DND-41 (cell line): ENCODE data around the gene DNAJC17.

Source experiments
- ATAC-seq: fragments of 200-7000 bp; cut with Tn5 transposase; 3 replicates; pipeline ENCODE4 v1.9.1; 2021; ENCODE audit warnings: low read depth; ENCODE audit not compliant: insufficient read depth
- DNase-seq: peaks from one replicate; pipeline ENCODE4 v3.0.0-alpha.2; 2020
- H2AFZ ChIP-seq: 2 replicates; pipeline ENCODE4 v1.6.0; 2012; ENCODE audit warnings: low read depth, low read length
- H3K27ac ChIP-seq: 2 replicates; pipeline ENCODE4 v1.5.1; 2012; ENCODE audit warnings: low read length, inconsistent platforms
- H3K27me3 ChIP-seq: fragments of 200-600 bp; sonication (generic); 2 replicates; pipeline ENCODE4 v1.6.0; 2012; ENCODE audit warnings: low read length, mild to moderate bottlenecking, inconsistent platforms; ENCODE audit not compliant: insufficient read depth, poor library complexity
- H3K36me3 ChIP-seq: 2 replicates; pipeline ENCODE4 v1.5.1; 2012; ENCODE audit warnings: low read length, inconsistent platforms; ENCODE audit not compliant: insufficient read depth
- H3K4me1 ChIP-seq: 2 replicates; pipeline ENCODE4 v1.5.1; 2012; ENCODE audit warnings: mild to moderate bottlenecking, low read length; ENCODE audit not compliant: insufficient read depth
- H3K4me2 ChIP-seq: 2 replicates; pipeline ENCODE4 v1.6.0; 2012; ENCODE audit warnings: mild to moderate bottlenecking, moderate library complexity, low read length, inconsistent platforms; ENCODE audit not compliant: insufficient read depth
- H3K4me3 ChIP-seq, 2 experiments: fragments of 200-600 bp in 1 of 2; shearing (Covaris generic) in 1 of 2; 2 replicates each; pipeline ENCODE4 v1.5.1; 2012 to 2016; ENCODE audit warnings: inconsistent platforms in 2 of 2, low read length in 2 of 2, mild to moderate bottlenecking in 2 of 2, low read depth in 1 of 2, moderate library complexity in 1 of 2
- H3K79me2 ChIP-seq: 2 replicates; pipeline ENCODE4 v1.6.0; 2012; ENCODE audit warnings: low read length, inconsistent platforms; ENCODE audit not compliant: insufficient read depth
- H3K9ac ChIP-seq: 2 replicates; pipeline ENCODE4 v1.6.0; 2012; ENCODE audit warnings: low read depth, mild to moderate bottlenecking, inconsistent platforms, low read length, moderate library complexity
- H3K9me3 ChIP-seq: 2 replicates; pipeline ENCODE4 v1.5.1; 2012; ENCODE audit warnings: low read length, moderate library complexity, mild to moderate bottlenecking, inconsistent platforms; ENCODE audit not compliant: insufficient read depth, severe bottlenecking
- H4K20me1 ChIP-seq: 2 replicates; pipeline ENCODE4 v1.6.0; 2012; ENCODE audit warnings: low read length; ENCODE audit not compliant: insufficient read depth
- EZH2 ChIP-seq: IDR thresholded peaks from 3 replicates; pipeline ENCODE4 v1.6.1; 2012; ENCODE audit warnings: borderline replicate concordance, low read depth, mild to moderate bottlenecking, moderate library complexity, low read length, inconsistent platforms; ENCODE audit not compliant: severe bottlenecking
- TF ChIP-seq, protein P1 (sequence below): IDR thresholded peaks from 2 replicates; pipeline ENCODE4 v1.5.1; 2012; ENCODE audit warnings: borderline replicate concordance, low read length, moderate library complexity, mild to moderate bottlenecking; ENCODE audit not compliant: poor library complexity, severe bottlenecking; ENCODE audit errors: extremely low read depth

Gene DNAJC17

DNA sequence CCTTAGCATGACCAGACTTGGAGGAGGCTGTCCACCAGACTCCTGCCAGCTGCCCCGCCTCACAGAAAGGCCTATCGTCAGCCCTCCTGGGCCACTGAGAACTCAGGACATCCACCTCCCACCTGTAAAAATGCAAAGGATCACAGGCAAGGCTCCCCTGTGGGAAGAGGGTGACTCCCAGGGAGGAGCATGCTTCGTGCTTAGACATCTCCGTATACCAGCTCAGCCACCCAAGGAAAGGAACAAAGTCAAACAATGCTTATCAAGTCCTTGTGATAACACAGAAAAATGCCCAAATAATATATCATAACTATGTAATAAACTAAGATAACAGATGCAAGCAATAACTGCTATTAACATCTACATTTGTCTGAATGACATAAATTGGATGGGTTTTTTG, 56.4 kb downstream of the DNAJC17 start:
- Histone ChIP-seq H3K9me3 (no peaks in the 10 kb centered on the region), H3K4me1 (peaks cover 41% of the 10 kb centered on the region), H3K9ac (no peak overlapping the region), H3K79me2 (peaks cover 38% of the 10 kb centered on the region), H2AFZ (no peak overlapping the region), H3K4me3 (no peak overlapping the region), H3K27me3 (no peaks in the 10 kb centered on the region), H3K27ac (no peak overlapping the region), H3K4me2 (no peak overlapping the region), H3K36me3 (peaks cover 51% of the 10 kb centered on the region), H4K20me1 (peaks cover 8% of the 10 kb centered on the region; the same call in 1 of the 2 replicates)
- DNase-seq (no peak), ATAC-seq (no peak)
- TF ChIP-seq, protein P1, sequence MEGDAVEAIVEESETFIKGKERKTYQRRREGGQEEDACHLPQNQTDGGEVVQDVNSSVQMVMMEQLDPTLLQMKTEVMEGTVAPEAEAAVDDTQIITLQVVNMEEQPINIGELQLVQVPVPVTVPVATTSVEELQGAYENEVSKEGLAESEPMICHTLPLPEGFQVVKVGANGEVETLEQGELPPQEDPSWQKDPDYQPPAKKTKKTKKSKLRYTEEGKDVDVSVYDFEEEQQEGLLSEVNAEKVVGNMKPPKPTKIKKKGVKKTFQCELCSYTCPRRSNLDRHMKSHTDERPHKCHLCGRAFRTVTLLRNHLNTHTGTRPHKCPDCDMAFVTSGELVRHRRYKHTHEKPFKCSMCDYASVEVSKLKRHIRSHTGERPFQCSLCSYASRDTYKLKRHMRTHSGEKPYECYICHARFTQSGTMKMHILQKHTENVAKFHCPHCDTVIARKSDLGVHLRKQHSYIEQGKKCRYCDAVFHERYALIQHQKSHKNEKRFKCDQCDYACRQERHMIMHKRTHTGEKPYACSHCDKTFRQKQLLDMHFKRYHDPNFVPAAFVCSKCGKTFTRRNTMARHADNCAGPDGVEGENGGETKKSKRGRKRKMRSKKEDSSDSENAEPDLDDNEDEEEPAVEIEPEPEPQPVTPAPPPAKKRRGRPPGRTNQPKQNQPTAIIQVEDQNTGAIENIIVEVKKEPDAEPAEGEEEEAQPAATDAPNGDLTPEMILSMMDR, result no peak
- no peak for TF ChIP-seq EZH2

DNA sequence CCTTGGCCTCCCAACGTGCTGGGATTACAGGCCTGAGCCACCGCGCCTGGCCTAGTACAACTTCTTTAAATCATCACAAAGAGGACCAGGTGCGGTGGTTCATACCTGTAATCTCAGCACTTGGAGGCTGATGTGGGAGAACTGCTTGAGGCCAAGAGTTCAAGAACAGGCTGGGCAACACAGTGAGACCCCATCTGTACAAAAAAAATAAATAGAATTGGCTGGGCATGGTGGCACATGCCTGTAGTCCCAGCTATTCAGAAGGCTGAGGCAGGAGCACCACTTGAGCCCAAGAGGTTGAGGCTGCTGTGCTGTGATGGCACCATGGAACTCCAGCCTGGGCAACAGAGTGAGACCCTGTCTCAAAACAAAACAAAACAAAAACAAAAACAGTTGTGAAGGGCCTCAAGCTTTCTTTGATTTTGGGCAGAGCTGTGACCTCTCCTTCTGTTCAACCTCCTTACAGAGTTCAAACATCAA, 58.1 kb downstream of the DNAJC17 start:
- Histone ChIP-seq H3K36me3 (peaks cover 62% of the 10 kb centered on the region), H3K4me2 (no peak overlapping the region), H3K4me1 (peaks cover 31% of the 10 kb centered on the region), H3K9me3 (no peaks in the 10 kb centered on the region), H4K20me1 (peaks cover 13% of the 10 kb centered on the region; the same call in 1 of the 2 replicates), H3K27me3 (no peaks in the 10 kb centered on the region), H3K79me2 (peaks cover 29% of the 10 kb centered on the region), H3K27ac (no peak overlapping the region), H3K4me3 (no peak overlapping the region), H3K9ac (no peak overlapping the region), H2AFZ (no peak overlapping the region)
- no peak for ATAC-seq
- TF ChIP-seq, protein P1, result no peak
- TF ChIP-seq EZH2, result no peak
- no peak for DNase-seq

DNA sequence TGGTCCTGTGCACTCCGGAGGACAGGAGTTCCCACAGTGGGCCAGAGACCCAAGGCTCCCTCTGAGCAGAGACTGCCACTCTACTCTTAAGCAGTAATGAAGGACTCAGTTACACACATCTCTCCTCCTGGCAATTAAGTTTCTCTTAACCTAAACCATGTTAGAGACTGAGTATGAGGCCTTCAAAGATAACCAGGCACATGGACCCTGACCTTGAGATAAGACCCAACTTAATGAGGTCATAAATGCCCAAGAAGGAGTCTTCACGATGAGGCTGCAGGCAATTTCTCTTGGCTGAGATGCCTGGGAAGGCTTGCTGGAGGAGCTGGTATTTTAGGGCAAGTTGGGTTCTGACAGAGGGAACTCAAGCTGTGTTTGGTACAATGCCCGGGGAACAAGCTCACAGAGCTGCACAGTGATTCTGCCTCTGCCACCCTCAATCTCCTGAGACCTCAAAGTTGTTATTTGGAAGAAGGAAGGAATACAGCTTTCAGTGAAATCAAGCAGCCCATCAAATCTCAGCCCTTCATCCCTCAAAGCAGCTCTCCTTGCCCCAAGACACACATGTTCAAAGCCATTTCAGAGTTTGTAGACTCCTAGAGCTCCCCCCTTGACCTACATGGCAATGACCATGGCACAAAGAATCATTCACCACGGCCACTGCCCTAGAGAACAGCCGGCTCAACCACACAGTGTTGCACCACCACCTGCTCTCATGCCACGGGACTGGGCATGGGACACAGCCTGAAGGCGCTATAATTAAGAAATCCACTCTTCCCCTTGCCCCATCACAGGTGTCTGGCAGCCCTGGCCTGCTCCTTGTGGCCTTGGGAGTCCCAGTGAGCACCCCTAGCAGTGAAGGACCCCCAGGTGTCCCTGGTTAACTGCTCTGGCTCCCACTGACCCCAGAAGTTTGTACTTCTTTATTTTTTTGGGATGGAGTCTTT, 59.3 kb downstream of the DNAJC17 start:
- Histone ChIP-seq H2AFZ (no peak overlapping the region), H3K4me1 (peaks cover 19% of the 10 kb centered on the region; the same call in 1 of the 2 replicates), H3K9me3 (no peaks in the 10 kb centered on the region), H3K4me2 (no peak overlapping the region), H3K27ac (no peak overlapping the region), H4K20me1 (peaks cover 13% of the 10 kb centered on the region; the same call in 1 of the 2 replicates), H3K4me3 (no peak overlapping the region), H3K27me3 (no peaks in the 10 kb centered on the region), H3K79me2 (peaks cover 22% of the 10 kb centered on the region), H3K9ac (no peak overlapping the region), H3K36me3 (peaks cover 75% of the 10 kb centered on the region)
- TF ChIP-seq EZH2, result no peak
- TF ChIP-seq, protein P1, result no peak
- DNase-seq, result no peak
- no peak for ATAC-seq
